Right hindlimb (tissue), 1 donor: ENCODE measurements around the gene SLC25A1.

Experiments
- DNase-seq: peaks from one replicate; pipeline ENCODE4 v3.0.0-alpha.2; 2018

The SLC25A1 gene

GRCh38 chr22:19134874-19135273 lies 43.7 kb downstream of the SLC25A1 start:
- no peak for DNase-seq

GRCh38 chr22:19134176-19134831 lies 44.2 kb downstream of the SLC25A1 start:
- no peak for DNase-seq

DNA sequence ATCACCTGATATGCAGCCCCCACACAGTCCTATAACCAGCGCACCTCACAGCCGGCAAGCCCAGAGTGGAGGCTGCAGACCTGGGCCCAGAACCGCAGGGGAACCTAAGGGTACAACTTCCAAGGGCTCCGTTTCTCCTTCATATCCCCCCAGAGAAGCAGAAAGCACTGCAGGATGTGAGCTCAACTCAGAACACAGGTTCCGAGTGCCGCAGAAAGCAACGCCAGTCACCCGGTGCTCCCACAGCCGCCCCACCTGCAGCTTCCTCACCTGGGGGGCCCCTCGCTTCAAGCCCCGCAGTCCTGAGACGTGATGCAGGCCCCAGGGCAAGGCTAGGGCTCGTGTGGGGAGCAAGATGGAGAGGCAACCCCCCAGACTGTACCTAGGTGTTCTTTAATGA lies 45.0 kb downstream of the SLC25A1 start:
- DNase-seq = no peak

DNA sequence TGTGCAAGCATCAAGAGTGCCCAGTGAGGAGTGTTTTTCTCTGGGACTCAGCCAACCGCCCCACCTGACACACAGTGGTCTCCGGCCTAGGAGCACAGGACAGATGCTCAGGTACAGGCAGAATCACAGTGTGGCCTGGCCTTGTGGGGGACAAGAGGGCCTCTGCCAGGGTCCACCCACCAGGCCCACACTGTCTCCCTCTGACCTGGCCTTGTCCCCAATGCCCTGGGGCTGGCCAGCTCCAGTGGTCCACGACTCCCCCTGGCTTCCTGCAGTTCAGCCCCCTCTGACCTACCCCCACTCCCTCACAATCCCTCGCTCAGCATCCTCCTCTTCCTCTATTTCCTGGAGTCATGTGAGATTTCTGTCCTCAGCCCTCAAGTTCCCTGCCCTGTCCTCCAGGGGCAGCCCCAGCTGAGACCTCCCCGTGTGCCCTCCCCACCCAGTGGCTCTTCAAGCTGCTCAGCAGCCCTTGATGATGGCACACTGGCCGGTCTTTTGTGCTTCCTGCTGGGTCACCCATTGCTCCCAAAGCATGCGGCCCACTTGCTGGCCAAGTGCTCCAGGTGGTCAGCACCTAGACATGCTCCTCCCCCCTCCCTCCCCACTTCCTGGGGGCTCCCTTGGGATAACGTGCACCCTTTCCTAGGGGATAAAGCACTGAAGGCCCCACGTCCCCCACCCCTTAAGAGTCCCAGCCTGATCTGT lies 45.7 kb downstream of the SLC25A1 start:
- DNase-seq = no peak

DNA sequence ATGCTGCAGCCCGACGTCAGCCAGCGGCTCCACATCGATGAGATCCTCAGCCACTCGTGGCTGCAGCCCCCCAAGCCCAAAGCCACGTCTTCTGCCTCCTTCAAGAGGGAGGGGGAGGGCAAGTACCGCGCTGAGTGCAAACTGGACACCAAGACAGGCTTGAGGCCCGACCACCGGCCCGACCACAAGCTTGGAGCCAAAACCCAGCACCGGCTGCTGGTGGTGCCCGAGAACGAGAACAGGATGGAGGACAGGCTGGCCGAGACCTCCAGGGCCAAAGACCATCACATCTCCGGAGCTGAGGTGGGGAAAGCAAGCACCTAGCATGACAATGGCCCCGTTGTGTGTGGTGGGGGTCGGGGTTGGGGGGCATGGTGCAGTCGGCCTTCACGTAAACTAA lies 46.4 kb downstream of the SLC25A1 start:
- no peak for DNase-seq

DNA sequence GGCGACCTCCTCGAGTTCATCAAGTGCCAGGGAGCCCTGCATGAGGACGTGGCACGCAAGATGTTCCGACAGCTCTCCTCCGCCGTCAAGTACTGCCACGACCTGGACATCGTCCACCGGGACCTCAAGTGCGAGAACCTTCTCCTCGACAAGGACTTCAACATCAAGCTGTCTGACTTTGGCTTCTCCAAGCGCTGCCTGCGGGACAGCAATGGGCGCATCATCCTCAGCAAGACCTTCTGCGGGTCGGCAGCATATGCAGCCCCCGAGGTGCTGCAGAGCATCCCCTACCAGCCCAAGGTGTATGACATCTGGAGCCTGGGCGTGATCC lies 46.9 kb downstream of the SLC25A1 start:
- DNase-seq = no peak

GRCh38 chr22:19130959-19131684 lies 47.4 kb downstream of the SLC25A1 start, which contains the start of gene TSSK2:
TSS of gene TSSK2 (plus strand) at chr22:19131308. CDS start at chr22:19131400, 92 bp downstream.
- no peak for DNase-seq

- DNase-seq = no peak
Observed at GRCh38 chr22:19129871-19130270, 48.7 kb downstream of the SLC25A1 start.

- DNase-seq = no peak
Observed at GRCh38 chr22:19128946-19129727, 49.4 kb downstream of the SLC25A1 start.

GRCh38 chr22:19128009-19128401 lies 50.5 kb downstream of the SLC25A1 start:
- no peak for DNase-seq

GRCh38 chr22:19127329-19128008 lies 51.1 kb downstream of the SLC25A1 start:
- no peak for DNase-seq

DNA sequence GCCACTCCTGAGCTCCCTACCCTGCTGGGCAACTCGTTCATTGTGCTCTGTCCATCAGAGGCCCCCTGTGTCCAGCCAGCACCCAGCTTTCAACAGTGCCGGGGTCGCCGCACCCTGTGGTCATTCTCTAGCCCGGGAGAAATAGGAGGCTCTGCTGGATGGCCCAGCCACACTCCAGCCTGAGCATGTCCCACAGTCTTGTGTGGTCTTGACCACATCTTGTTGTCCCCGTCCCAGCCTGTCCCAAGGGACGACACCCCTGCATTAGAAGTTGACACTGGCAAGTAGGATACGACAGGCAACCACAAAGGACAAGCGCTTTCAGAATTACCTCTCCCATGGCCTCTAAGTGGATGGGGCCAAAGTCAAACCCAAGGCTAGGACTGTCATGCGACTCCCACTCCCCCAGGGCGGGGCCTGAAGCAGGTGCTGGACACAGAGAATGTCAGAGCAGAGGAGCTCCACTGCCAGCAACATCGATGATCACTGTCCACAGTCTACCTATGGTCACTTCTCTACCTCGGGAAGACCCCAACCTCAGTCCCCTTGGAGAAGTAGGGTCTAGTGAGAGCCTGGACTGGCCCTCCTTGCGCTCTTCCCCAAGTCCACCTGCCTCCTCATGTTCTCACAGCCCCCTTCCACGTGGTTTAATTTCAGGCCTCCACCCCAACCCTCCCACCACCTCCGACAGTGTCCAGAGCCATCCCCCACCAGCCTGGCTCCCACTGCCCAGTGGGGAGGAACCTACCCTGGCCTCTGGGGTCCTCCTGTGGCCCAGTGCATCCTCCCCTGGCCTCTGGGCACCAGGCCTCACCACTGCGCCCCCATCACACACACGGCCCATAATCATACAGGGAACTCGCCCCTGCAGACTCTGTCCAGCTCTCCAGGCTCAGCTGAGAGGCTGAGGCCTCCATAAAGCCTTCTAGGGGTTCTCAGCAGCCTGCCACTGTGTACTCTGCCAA lies 51.9 kb downstream of the SLC25A1 start:
- DNase-seq = no peak
